CD14-positive monocyte (primary cell): Measurements from ENCODE around the gene COL4A2. TPM values are rescaled to one million over a fixed set of nuclear protein-coding genes. Genes with fewer than 3 reads are reported as not detected.

Source experiments
- DNase-seq, 3 donors: peaks; one replicate each; pipeline ENCODE4 v3.0.0-alpha.2; 2011 to 2022
- H2AFZ ChIP-seq: 2 replicates; pipeline ENCODE4 v1.6.0; 2012; ENCODE audit warnings: mild to moderate bottlenecking, low read depth, low read length, inconsistent platforms; ENCODE audit not compliant: insufficient read depth, poor library complexity, severe bottlenecking
- H3K27ac ChIP-seq, 2 donors: 1 replicate in 1 of 2; 2 replicates in 1 of 2; pipeline ENCODE4 v1.5.1; 2012 to 2013; ENCODE audit warnings: low read length in 2 of 2, control low read depth in 1 of 2, inconsistent platforms in 1 of 2, low read depth in 1 of 2, mild to moderate bottlenecking in 1 of 2
- H3K27me3 ChIP-seq, 2 donors: one replicate each; pipeline versions ENCODE4 v1.6.0 to v1.6.1; 2011 to 2013; ENCODE audit warnings: low read length in 2 of 2; ENCODE audit not compliant: control insufficient read depth in 2 of 2, insufficient read depth in 2 of 2
- H3K36me3 ChIP-seq, 2 donors: replicated peaks in 1 of 2; 1 replicate in 1 of 2; 2 replicates in 1 of 2; pipeline versions ENCODE4 v1.5.1 to v1.6.1; 2012 to 2013; ENCODE audit warnings: low read length in 2 of 2, control low read depth in 1 of 2, inconsistent platforms in 1 of 2, mild to moderate bottlenecking in 1 of 2; ENCODE audit not compliant: insufficient read depth in 2 of 2, control insufficient read depth in 1 of 2
- H3K4me1 ChIP-seq, 2 donors: 1 replicate in 1 of 2; 2 replicates in 1 of 2; pipeline versions ENCODE4 v1.5.1 to v1.6.1; 2012 to 2013; ENCODE audit warnings: low read length in 2 of 2, control low read depth in 1 of 2, inconsistent platforms in 1 of 2, mild to moderate bottlenecking in 1 of 2, moderate library complexity in 1 of 2; ENCODE audit not compliant: insufficient read depth in 2 of 2, control insufficient read depth in 1 of 2
- H3K4me2 ChIP-seq: replicated peaks from 2 replicates; pipeline ENCODE3; 2012; ENCODE audit warnings: low read length, moderate library complexity, mild to moderate bottlenecking; ENCODE audit not compliant: poor library complexity, severe bottlenecking; ENCODE audit errors: extremely low read depth
- H3K4me3 ChIP-seq, 3 experiments: fragments of 200-600 bp in 1 of 3; sonication (generic) in 1 of 3; replicated peaks in 1 of 3; 1 replicate in 2 of 3; 2 replicates in 1 of 3; pipeline ENCODE4 v1.5.1; 2011 to 2013; ENCODE audit warnings: low read length in 3 of 3, mild to moderate bottlenecking in 3 of 3, control low read depth in 2 of 3, low read depth in 2 of 3, inconsistent platforms in 1 of 3, moderate library complexity in 1 of 3
- H3K79me2 ChIP-seq: 2 replicates; pipeline ENCODE4 v1.6.0; 2012; ENCODE audit warnings: mild to moderate bottlenecking, control low read depth, inconsistent platforms, low read length, moderate library complexity; ENCODE audit not compliant: insufficient read depth
- H3K9ac ChIP-seq: 2 replicates; pipeline ENCODE4 v1.6.0; 2017; ENCODE audit warnings: low read length, mild to moderate bottlenecking; ENCODE audit not compliant: insufficient read depth, poor library complexity, severe bottlenecking
- H3K9me3 ChIP-seq, 2 donors: replicated peaks in 1 of 2; 1 replicate in 1 of 2; 2 replicates in 1 of 2; pipeline versions ENCODE4 v1.5.1 to v1.6.1; 2012 to 2013; ENCODE audit warnings: low read length in 2 of 2, control low read depth in 1 of 2; ENCODE audit not compliant: control insufficient read depth in 1 of 2, insufficient read depth in 1 of 2
- H4K20me1 ChIP-seq: 2 replicates; pipeline ENCODE4 v1.6.0; 2012; ENCODE audit warnings: mild to moderate bottlenecking, low read length, control low read depth, moderate library complexity; ENCODE audit not compliant: insufficient read depth
- H3K27ac Mint-ChIP-seq, 7 donors: one replicate each; pipeline ENCODE4 v1.8.0; 2020; ENCODE audit warnings: mild to moderate bottlenecking in 7 of 7, mixed read lengths in 7 of 7, moderate library complexity in 6 of 7, inconsistent platforms in 2 of 7
- H3K27me3 Mint-ChIP-seq, 3 donors: one replicate each; pipeline ENCODE4 v1.8.0; 2021 to 2022; ENCODE audit warnings: low read depth in 3 of 3, mild to moderate bottlenecking in 3 of 3, mixed read lengths in 3 of 3, moderate library complexity in 3 of 3, inconsistent platforms in 1 of 3
- H3K36me3 Mint-ChIP-seq, 2 donors: one replicate each; pipeline ENCODE4 v1.8.0; 2020; ENCODE audit warnings: mixed read lengths in 2 of 2, inconsistent platforms in 1 of 2, mild to moderate bottlenecking in 1 of 2
- H3K4me1 Mint-ChIP-seq: one replicate; pipeline ENCODE4 v1.8.0; 2020; ENCODE audit warnings: mild to moderate bottlenecking, mixed read lengths
- H3K4me3 Mint-ChIP-seq, 2 donors: one replicate each; pipeline ENCODE4 v1.8.0; 2020; ENCODE audit warnings: mild to moderate bottlenecking in 2 of 2, mixed read lengths in 2 of 2, moderate library complexity in 1 of 2
- H3K9me3 Mint-ChIP-seq, 7 donors: one replicate each; pipeline ENCODE4 v1.8.0; 2020 to 2022; ENCODE audit warnings: mixed read lengths in 7 of 7, mild to moderate bottlenecking in 6 of 7, moderate library complexity in 6 of 7, inconsistent platforms in 2 of 7
- WGBS: methylation state at CpG from one replicate; pipeline ENCODE4 v1.1.5; 2013; ENCODE audit warnings: missing lambda C conversion rate; ENCODE audit not compliant: insufficient coverage; 5-methylcytosine and 5-hydroxymethylcytosine counted together
- intact Hi-C, 2 donors: fragments of 100-400 bp; cut with micrococcal nuclease; formaldehyde crosslinking; loops; one replicate each; pipeline versions ENCODE4 v1.15.0 to v1.15.1; 2023
- polyA plus RNA-seq, 3 donors: library from polyadenylated mRNA; depleted of rRNA in 1 of 3; unstranded in 2 of 3; stranded (reverse) in 1 of 3; fragments of 300-500 nt in 2 of 3; fragments of >200 nt in 1 of 3; fragmentation: Illumina TruSeq in 2 of 3; gene quantifications; 1 replicate in 2 of 3; 2 replicates in 1 of 3; pipeline ENCODE4 v1.2.3, GENCODE V29; 2012 to 2021
- TF ChIP-seq, protein P1 (sequence below): fragments of 200-600 bp; IDR thresholded peaks from one replicate; pipeline ENCODE4 v1.8.0; 2022; ENCODE audit warnings: antibody characterized with exemption, mild to moderate bottlenecking

Gene COL4A2
- polyA plus RNA-seq, 3 donors = not detected

DNA sequence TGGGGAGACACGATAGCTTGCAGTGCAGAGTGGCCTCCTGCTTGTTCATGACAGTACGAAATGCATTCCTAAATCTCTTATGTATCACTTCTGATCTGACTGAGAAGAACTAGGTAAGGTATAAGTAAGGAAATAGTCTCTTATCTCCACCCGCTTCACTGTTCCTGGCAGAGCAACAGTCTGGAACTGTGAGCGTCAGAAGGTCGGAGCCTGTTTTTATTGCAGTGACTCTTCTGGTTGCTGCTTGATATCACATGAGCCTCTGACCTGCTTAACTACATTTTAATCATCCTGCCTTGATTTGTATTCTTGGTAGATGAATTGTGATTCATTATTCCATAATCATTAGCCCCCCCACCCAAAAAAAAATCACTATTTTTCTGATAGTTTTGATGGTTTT lies 69.0 kb downstream of the COL4A2 start:
- H2AFZ ChIP-seq = no peak overlapping the region
- H3K4me1 Mint-ChIP-seq = no peaks in the 10 kb centered on the region
- H3K27me3 Mint-ChIP-seq = peaks cover 8 to 17% (median 14%) of the 10 kb centered on the region in 3 donors

DNA sequence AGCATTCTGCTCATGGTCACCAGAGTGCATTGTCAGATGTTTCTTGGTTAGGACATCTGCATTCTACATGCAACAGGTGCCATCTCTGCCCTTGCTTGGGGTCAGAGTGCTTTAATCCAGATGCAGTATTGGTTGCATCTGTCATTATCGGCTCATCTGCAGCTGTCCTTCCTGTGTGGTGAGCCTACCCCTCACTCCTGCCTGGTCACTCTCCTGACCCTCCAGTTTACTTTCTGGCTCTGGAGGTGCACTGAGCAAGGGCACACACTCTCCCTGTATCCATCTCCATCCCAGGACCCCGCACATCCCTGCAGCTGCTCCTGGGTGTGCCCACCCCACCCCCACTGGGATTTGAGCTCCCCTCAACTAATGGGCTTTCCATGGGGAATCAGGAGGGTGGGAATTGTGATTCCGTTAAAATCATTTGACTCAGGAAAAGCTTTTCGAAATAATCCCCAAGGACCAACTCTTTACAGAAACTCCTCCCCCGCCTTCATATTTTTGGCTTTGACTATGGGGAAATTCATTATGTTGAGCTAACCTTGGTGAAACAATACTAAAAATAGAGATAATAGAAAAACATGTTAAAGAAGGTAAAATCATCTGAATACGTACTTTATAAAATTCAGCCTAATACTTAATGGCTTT lies 70.2 kb downstream of the COL4A2 start:
- intact Hi-C loops = no loop called here
- no peak overlapping the region for H3K4me2 ChIP-seq
- H3K9ac ChIP-seq = no peak overlapping the region
- H3K9me3 ChIP-seq = no peaks in the 10 kb centered on the region
- no peaks in the 10 kb centered on the region for H3K36me3 ChIP-seq
- H3K4me3 ChIP-seq = no peak overlapping the region
- no peaks in the 10 kb centered on the region for H4K20me1 ChIP-seq
- no peaks in the 10 kb centered on the region for H3K4me1 ChIP-seq
- Mint-ChIP-seq H3K36me3 (no peaks in the 10 kb centered on the region), H3K9me3 (peaks cover 1 to 8% (median 5%) of the 10 kb centered on the region in 7 donors), H3K27ac (no peak overlapping the region), H3K4me3 (no peak overlapping the region), H3K4me1 (no peaks in the 10 kb centered on the region), H3K27me3 (peaks cover 5 to 14% (median 11%) of the 10 kb centered on the region in 3 donors)
- H3K27ac ChIP-seq = no peak overlapping the region
- H3K27me3 ChIP-seq = peaks cover 4 to 7% of the 10 kb centered on the region in 2 donors
- DNase-seq = no peak
- H2AFZ ChIP-seq = no peak overlapping the region
- H3K79me2 ChIP-seq = no peaks in the 10 kb centered on the region
- WGBS = 80% methylated on average over 1 of the region's 6 CpGs
- TF ChIP-seq, protein P1, sequence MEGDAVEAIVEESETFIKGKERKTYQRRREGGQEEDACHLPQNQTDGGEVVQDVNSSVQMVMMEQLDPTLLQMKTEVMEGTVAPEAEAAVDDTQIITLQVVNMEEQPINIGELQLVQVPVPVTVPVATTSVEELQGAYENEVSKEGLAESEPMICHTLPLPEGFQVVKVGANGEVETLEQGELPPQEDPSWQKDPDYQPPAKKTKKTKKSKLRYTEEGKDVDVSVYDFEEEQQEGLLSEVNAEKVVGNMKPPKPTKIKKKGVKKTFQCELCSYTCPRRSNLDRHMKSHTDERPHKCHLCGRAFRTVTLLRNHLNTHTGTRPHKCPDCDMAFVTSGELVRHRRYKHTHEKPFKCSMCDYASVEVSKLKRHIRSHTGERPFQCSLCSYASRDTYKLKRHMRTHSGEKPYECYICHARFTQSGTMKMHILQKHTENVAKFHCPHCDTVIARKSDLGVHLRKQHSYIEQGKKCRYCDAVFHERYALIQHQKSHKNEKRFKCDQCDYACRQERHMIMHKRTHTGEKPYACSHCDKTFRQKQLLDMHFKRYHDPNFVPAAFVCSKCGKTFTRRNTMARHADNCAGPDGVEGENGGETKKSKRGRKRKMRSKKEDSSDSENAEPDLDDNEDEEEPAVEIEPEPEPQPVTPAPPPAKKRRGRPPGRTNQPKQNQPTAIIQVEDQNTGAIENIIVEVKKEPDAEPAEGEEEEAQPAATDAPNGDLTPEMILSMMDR = no peak

More for the DNA sequence above, 69.0 kb downstream of the COL4A2 start:
- Histone ChIP-seq H3K4me1 (no peaks in the 10 kb centered on the region), H3K9ac (no peak overlapping the region), H4K20me1 (no peaks in the 10 kb centered on the region), H3K27ac (no peak overlapping the region), H3K9me3 (no peaks in the 10 kb centered on the region), H3K36me3 (no peaks in the 10 kb centered on the region), H3K4me2 (no peak overlapping the region), H3K4me3 (no peak overlapping the region), H3K27me3 (peaks cover 4 to 7% of the 10 kb centered on the region in 2 donors), H3K79me2 (no peaks in the 10 kb centered on the region)
- TF ChIP-seq, protein P1 = no peak
- DNase-seq = no peak
- intact Hi-C loops = no loop called here
- Mint-ChIP-seq H3K36me3 (no peaks in the 10 kb centered on the region), H3K4me3 (no peak overlapping the region), H3K27ac (no peak overlapping the region), H3K9me3 (peaks cover 1 to 11% (median 4%) of the 10 kb centered on the region in 7 donors)
- WGBS = no CpG with 5 or more reads among the region's 5 CpGs
